Spleen (tissue), 7 donors: Measurements from ENCODE around the gene LHFPL3.

Source experiments
- CTCF ChIP-seq, 11 experiments: fragments of 200-600 bp in 7 of 11; fragments of 450-650 bp in 4 of 11; sonication (generic) in 4 of 11; IDR thresholded peaks in 8 of 11; conservative IDR thresholded peaks in 3 of 11; 1 replicate in 7 of 11; 2 replicates in 4 of 11; pipeline versions ENCODE4 v1.4.0 to v1.8.0; 2016 to 2021; ENCODE audit warnings: antibody characterized with exemption in 11 of 11, inconsistent platforms in 4 of 11, mild to moderate bottlenecking in 1 of 11
- POLR2A ChIP-seq, 3 donors: fragments of 450-650 bp; IDR thresholded peaks; one replicate each; pipeline ENCODE4 v1.5.1; 2017; ENCODE audit warnings: antibody characterized with exemption in 3 of 3, mild to moderate bottlenecking in 1 of 3
- POLR2AphosphoS5 ChIP-seq, 3 donors: sonication (generic); formaldehyde crosslinking; IDR thresholded peaks; one replicate each; pipeline ENCODE4 v1.5.1; 2017; ENCODE audit warnings: antibody characterized with exemption in 3 of 3
- donor health status: DM: no; HTN: no; CAD: no; lungs with moderate emphysema.
- donor health status: DM: no; HTN: no; CAD: no.
- donor health status: DM: no; HTN: no; CAD: no.

DNA sequence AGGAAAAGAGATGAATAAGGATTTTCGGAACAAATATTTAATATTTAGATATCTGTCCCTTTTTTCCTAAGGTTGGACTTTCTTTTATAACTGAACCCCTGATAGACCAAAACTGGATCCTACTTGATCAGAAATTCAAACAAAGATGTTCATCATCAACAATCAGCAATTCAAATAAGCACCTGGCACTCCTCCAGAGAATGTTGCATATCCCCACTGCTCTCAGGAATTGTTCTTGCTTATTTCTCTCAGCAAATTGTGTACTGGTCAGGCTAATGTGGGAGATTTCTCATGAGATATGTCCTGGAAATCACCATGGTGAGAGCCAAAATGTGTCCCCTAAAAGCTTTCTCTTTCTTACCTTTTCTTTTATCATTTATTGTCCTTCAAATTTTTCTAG lies 40.3 kb upstream of the LHFPL3 start:
- TF ChIP-seq CTCF (IDR thresholded peaks at IDR 0.05 in 8 of 11, conservative IDR thresholded peaks at IDR 0.05 in 3 of 11) (no peak), POLR2A (IDR thresholded peaks at IDR 0.05) (no peak), POLR2AphosphoS5 (IDR thresholded peaks at IDR 0.05) (no peak)
